HG03571 (cell line): ENCODE data around the gene ROBO1.
"Not testable (repeated sequence)": the region's sequence is repeated elsewhere in the genome, so short reads cannot be mapped to it uniquely, and the experiment has no call there.

Experiments
- ATAC-seq: cut with Tn5 transposase; IDR thresholded peaks from one replicate; pipeline ENCODE4 v1.9.1; 2021; ENCODE audit not compliant: unreplicated experiment

ROBO1 gene

GRCh38 chr3:79383402-79384012 lies 384.3 kb downstream of the ROBO1 start:
- ATAC-seq, result no peak

- ATAC-seq, result no peak
These were observed 387.2 kb downstream of the ROBO1 start for GRCh38 chr3:79380581-79380980.

- no peak for ATAC-seq
These were observed 389.7 kb downstream of the ROBO1 start for GRCh38 chr3:79378064-79378463.

GRCh38 chr3:79369306-79369705 lies 398.5 kb downstream of the ROBO1 start:
- ATAC-seq, result no peak

GRCh38 chr3:79368403-79368802 lies 399.4 kb downstream of the ROBO1 start:
- ATAC-seq, result no peak

GRCh38 chr3:79367803-79368202 lies 400.0 kb downstream of the ROBO1 start:
- no peak for ATAC-seq

GRCh38 chr3:79367066-79367465 lies 400.7 kb downstream of the ROBO1 start:
- no peak for ATAC-seq

- no peak for ATAC-seq
These were observed 401.4 kb downstream of the ROBO1 start for GRCh38 chr3:79366414-79366813.

- no peak for ATAC-seq
These were observed 403.0 kb downstream of the ROBO1 start for GRCh38 chr3:79364784-79365183.

GRCh38 chr3:79362571-79363270 lies 405.1 kb downstream of the ROBO1 start:
- ATAC-seq, result no peak

GRCh38 chr3:79361748-79362378 lies 405.9 kb downstream of the ROBO1 start:
- peak; percentile 82 for ATAC-seq

GRCh38 chr3:79358327-79358726 lies 409.5 kb downstream of the ROBO1 start:
- ATAC-seq, result no peak

- no peak for ATAC-seq
These were observed 413.6 kb downstream of the ROBO1 start for GRCh38 chr3:79354179-79354688.

GRCh38 chr3:79351699-79352098 lies 416.1 kb downstream of the ROBO1 start:
- ATAC-seq, result no peak

- ATAC-seq, result no peak
These were observed 422.6 kb downstream of the ROBO1 start for GRCh38 chr3:79344876-79345871.

- no peak for ATAC-seq
These were observed 425.8 kb downstream of the ROBO1 start for GRCh38 chr3:79341961-79342360.

GRCh38 chr3:79339846-79340245 lies 428.0 kb downstream of the ROBO1 start:
- no peak for ATAC-seq

- no peak for ATAC-seq
These were observed 430.0 kb downstream of the ROBO1 start for GRCh38 chr3:79337798-79338197.

- ATAC-seq, result no peak
These were observed 438.6 kb downstream of the ROBO1 start for GRCh38 chr3:79329154-79329553.

- ATAC-seq, result no peak
These were observed 441.2 kb downstream of the ROBO1 start for GRCh38 chr3:79326642-79327041.

- not testable (repeated sequence) for ATAC-seq
These were observed 441.9 kb downstream of the ROBO1 start for GRCh38 chr3:79325833-79326383.
